HG02884 (cell line): ENCODE results near the gene FHIT.
"Not testable (repeated sequence)": the region's sequence is repeated elsewhere in the genome, so short reads cannot be mapped to it uniquely, and the experiment has no call there.

ENCODE experiments used
- ATAC-seq: cut with Tn5 transposase; IDR thresholded peaks from one replicate; pipeline ENCODE4 v1.9.1; 2021; ENCODE audit warnings: mild to moderate bottlenecking, moderate library complexity; ENCODE audit not compliant: unreplicated experiment

Gene FHIT

DNA sequence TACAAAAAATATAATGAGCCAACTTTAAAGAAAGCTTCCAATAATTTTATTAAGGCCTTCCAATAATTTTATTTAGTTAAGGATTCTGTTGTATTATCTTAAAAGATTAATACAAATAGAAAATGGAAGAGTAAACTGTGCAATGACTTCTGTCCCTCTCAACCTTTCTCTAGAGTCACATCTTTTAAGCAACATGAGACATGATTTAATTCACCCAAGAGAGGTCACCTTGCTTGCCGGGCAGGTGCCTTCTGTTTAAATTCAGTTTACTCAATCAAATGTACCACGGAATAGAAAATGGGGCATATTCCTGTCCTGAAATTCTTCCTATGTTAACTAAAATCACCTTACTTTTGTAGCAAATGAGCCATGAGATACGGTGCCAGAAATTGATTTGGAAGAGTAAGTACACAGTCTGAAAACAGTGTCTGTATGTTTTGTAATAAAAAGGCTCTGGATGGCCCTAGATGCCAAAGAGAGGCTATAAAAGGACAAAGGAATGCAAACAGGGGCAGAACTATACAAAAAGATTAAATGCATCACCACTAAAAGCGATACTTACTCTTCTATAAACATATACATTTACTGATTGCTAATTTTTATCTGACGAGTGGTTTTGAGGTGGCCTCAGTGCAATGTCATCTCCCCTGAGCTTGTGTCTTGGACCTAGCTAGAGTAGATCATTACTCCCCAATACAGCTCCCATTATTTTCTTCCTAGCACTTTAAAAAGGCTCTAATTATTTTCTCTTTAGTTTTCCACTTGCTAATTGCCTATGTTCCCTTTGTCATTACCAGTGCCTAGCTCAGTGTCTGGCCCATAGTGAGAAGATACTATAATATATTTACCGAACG lies 134.0 kb downstream of the FHIT start:
- ATAC-seq, result no peak

DNA sequence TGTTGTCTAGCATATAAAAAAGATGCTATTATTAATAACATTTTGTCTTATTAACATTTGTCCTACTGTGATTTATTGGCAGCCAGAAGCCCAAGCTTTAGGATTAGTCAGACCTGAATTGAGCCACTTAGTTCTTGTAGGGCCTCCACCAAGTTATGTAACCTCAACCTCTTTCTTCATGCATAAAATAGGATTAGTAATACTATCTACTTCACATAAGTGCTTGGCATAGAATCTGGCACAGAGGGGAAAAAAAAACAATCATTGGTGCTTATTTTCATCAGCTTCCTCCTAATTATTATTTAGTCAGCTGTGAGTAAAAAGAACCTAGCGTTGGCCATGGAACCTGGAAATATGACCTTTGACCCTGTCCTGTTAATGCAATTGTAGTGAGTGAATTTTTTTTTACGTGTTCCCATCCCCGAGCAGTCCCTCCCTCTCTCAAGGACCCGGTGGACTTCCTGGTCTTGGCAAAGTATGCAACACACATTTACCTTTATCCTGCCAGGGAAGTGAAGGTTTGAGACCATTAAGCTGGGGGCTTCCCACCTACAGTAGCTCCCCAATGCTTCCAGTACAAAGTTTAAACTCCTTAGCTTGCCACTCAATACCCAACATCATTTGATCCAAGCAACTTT lies 136.8 kb downstream of the FHIT start:
- ATAC-seq, result no peak

- peak; percentile 60 for ATAC-seq
These were observed 139.4 kb downstream of the FHIT start for GRCh38 chr3:61111825-61112224.

GRCh38 chr3:61110576-61110975 lies 140.7 kb downstream of the FHIT start:
- peak; percentile 49 for ATAC-seq

- ATAC-seq, result no peak
These were observed 142.8 kb downstream of the FHIT start for GRCh38 chr3:61108247-61109019.

DNA sequence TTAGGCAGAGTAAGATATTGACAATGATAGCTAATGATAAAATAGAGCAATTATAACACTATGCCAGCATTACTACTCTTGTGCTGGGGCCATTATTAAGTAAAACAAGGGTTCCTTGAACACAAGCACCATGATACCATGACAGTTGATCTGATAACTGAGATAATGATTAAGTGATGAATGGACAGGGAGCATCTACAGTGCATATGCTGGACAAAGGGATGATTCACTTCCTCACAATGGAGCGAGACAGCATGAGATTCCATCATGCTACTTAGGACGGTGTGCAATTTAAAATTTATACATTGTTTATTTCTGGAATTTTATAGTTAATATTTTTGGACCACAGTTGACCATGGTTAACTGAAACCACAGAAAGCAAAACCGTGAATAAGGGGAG lies 156.6 kb downstream of the FHIT start:
- no peak for ATAC-seq

- ATAC-seq, result no peak
These were observed 157.9 kb downstream of the FHIT start for GRCh38 chr3:61093364-61093763.

- ATAC-seq, result no peak
These were observed 158.4 kb downstream of the FHIT start for GRCh38 chr3:61092870-61093269.

- no peak for ATAC-seq
These were observed 160.7 kb downstream of the FHIT start for GRCh38 chr3:61090389-61091169.

- ATAC-seq, result no peak
These were observed 163.8 kb downstream of the FHIT start for GRCh38 chr3:61087465-61087864.

GRCh38 chr3:61081554-61081953 lies 169.7 kb downstream of the FHIT start:
- no peak for ATAC-seq

DNA sequence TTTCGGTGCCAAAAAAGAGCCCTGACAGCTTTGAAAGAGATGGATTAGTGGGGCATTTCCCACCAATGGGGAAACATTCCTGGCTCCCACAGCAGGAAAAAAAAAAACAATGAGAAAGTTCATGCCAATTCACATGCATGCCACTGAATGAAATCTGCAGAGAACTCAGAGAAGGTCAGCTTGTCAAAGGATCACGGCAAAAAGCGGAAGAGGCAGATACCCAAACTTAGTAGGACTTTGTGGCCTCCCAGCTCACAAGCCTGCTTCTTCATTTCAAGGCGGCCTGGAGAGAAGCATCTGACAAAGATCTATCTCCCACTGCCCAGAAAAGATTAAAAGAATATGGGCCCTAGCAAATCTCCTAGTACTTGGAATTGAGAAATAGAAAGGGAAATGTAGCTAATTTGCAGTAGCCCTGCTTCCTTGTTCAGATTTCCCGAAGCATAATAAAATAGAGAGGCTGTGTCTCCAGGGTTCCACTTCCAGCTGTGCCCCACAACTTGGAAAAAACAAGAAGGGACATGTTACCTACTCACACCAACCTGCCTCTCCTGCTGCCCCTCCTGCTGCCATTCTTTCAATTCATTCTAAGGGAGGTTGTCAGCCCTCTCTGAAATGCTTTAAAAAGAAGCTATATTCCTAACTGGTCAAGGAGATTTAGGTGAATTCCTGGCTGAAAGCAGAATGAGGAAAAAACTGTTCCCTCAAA lies 170.4 kb downstream of the FHIT start:
- ATAC-seq, result no peak

DNA sequence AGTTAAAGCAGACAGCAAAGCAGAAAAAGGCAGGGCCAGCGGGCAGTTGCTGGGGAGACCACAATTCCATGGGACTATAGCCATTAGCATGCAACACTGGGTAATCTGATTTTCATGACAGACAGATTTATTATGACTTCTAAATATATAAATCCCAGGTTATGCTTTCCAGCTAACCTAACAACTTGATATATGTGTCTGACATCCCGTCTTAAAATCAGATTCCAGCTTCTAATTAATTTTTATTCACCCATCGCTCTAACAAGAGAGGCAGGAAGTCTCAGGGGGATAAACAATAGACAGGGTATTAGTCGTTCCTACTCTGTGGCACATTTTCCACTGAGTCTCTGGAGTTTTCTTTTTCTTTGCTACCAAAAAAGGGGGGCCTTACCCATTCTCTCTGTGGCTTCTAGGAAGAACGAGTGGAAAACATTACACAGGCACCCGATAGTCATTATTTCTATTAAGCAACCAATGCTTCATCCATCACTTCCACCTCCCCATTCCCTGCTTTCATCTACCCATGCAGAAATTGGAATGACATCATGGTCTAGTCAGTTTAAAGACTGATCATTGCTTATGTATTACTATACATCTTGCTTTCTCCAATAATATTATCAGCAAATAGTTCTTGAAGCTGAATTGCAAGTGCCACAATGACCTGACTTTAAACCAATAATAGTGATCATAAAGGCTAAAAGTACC lies 173.1 kb downstream of the FHIT start:
- no peak for ATAC-seq

- ATAC-seq, result no peak
These were observed 173.7 kb downstream of the FHIT start for GRCh38 chr3:61077551-61077950.

GRCh38 chr3:61074783-61075182 lies 176.5 kb downstream of the FHIT start:
- no peak for ATAC-seq

GRCh38 chr3:61073566-61074165 lies 177.6 kb downstream of the FHIT start:
- ATAC-seq, result no peak

DNA sequence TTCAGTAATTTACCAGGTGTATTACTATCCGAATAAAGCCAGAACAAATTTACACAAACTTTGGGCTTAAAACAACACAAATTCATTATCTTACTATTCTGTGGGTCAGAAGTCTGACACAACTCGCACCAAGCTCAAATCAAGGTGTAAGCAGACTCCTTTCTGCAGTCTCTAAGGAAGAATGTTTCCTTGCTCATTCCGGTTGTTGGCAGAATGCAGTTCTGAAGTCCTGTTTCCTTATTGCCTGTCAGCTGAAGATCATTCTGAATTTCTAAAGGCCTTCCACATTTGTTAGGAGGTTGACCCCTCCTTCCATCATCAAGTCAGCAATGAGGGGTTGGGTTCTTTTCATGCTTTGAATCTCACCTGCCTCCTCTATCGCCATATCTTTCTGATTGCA lies 183.2 kb downstream of the FHIT start:
- no peak for ATAC-seq

- ATAC-seq, result peak; percentile 77
These were observed 184.5 kb downstream of the FHIT start for GRCh38 chr3:61066800-61067199.

GRCh38 chr3:61066222-61066621 lies 185.0 kb downstream of the FHIT start:
- ATAC-seq, result not testable (repeated sequence)
